OCI-M2 (cell line): ENCODE data around the gene ANGPTL2.
"Not testable (repeated sequence)": the region's sequence is repeated elsewhere in the genome, so short reads cannot be mapped to it uniquely, and the experiment has no call there.

Experiments used
- DNase-seq: peaks from one replicate; lab custom pipeline; 2025; ENCODE audit not compliant: unreplicated experiment; lab: John Stamatoyannopoulos, UW

Gene ANGPTL2

DNA sequence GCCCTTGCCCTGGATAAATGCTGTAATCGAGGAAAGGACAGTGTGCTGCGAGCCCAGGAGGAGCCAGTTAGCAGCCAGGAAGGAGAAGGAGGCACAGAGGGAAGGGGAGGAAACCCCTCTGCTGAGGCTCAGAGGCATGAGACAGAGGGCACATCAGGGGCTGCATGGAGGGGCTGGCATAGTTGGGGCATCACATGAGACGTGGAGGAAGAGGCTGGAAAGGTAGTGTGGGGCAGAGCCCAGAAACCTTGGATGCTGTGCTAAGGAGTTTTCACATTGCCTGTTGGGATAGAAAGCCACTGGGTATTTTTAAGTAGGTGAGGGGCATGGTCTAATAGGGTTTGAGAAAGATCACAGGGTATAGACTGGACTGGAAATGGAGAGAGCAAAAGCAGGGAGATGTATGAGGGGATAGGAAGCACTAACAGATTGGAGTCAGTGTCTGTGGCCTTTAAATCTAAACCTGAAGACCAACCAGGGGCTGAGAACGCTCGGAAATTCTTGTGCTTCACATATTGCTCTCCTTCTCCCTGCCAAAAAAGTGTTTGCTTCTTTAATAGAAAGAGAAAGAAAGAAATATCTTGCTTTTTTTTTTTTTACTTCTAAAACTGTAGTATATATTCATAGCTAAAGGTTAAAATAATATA lies 33.0 kb upstream of the ANGPTL2 start:
- no peak for DNase-seq

DNA sequence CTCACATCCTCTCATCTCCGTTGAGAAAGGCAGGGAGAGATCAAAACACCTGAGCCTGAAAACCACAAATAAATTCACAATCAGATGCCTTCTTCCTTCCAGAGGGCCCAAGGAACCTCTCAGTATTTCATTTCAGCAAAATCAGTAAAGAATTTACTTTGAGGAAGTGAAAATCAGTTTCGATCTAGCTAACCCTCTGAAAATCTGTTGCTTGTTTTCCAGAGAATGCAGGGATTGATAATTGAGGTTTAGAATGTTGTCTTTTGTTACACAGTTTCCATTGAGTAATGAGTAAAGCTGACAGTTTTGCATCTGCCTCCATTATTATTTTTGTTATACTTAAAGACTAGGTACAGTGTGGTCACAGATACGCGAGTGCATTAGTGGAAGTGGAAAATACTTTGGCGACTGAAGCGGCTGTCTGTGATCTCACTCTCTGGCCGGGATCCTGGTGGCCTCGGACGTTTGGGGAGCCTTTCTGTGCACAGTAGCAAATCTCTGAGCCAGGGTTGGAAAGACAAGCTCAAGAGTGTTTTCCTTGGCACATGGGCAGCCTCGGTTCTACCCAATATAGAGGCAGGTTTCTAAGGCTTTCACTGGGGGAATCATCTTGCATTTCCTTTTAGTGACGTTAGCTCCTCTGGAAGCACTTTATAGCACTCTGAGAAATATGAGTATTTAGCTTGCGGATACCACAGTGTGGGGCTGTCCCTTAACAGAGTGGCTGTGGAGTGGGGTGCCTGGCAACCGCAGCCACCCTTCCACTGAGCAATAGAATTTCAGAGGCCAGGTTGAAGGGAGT lies 32.2 kb upstream of the ANGPTL2 start:
- DNase-seq, result no peak

DNA sequence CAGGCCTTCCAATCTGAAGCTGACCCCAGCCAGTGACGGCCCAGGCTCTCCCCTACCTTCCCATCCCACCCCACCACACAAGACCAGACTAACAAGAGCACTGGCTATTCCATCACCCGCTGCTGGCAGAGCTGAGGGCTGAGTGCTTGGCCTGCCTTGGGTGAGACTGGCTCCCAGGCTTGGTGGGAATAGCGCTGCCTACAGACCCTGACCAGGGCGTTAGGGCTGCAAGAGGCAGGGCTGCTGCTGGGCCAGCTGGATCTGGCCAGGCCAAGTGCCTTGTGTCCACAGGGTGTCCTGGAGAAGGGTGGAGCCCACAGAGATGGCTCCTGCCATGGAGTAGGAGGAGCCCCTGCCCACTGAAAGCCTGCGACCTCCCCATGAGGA lies 31.6 kb upstream of the ANGPTL2 start:
- DNase-seq, result no peak

DNA sequence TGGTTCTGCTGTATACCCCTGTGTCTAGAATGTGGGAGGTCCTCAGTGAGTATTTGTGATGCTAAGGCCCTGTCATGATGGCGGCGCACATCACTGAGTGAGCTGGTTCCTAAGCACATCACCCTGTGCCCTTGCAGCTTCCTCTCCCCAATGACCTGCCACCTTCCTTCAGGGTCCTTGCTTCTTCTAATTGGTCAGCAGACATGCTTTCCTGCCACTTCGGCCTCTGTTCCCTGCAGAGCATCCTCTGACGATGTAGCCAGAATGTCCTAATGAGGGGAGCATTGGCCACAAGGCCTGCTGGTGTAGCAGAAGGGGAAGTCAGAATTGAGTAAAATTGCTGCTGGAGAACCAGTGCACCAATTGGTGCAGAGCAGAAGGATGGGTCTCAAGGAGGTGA lies 31.1 kb upstream of the ANGPTL2 start:
- DNase-seq, result no peak

GRCh38 chr9:127149463-127150390 lies 27.3 kb upstream of the ANGPTL2 start:
- DNase-seq, result no peak

DNA sequence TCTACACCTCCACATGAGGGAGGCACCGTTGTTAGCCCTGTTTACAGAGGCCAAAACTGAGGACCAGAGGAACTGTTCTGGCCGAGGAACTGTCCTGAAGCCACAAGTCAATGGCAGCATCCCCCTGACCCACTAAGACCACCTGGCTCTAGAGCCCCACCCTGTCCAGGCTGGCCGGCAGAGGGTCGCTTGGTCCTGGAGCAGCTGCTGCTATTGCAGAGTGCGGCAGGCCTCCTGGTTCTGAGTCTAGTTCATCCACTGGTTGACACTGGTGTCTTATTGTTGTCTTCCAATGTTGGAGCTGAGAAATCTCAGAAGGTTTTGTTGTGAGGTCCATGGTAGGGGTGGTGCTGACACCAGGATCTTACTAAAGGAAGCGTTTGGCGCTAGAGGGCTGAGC lies 26.6 kb upstream of the ANGPTL2 start:
- no peak for DNase-seq

DNA sequence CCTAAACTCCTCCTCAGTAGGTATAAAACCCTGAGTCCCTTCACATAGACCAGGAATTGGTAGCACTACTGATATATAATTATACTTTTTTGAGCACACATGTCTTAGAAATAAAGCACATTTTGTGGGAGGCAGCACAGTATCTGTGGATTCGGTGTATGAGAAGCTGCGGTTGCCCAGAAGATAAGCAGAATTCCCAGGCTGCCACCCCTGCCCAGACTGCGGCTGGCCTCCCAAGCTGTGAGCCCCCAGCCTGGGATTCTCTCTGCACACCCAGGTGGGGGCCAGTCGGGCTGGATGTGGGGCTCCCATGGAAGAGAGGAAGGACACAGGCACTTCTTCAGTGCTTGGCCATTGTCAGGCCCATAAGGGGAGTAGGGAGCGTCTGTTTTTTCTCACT lies 25.6 kb upstream of the ANGPTL2 start:
- no peak for DNase-seq

- no peak for DNase-seq
Measured at GRCh38 chr9:127147251-127147650, 24.8 kb upstream of the ANGPTL2 start.

- DNase-seq, result not testable (repeated sequence)
Measured at GRCh38 chr9:127146841-127147240, 24.4 kb upstream of the ANGPTL2 start.

DNA sequence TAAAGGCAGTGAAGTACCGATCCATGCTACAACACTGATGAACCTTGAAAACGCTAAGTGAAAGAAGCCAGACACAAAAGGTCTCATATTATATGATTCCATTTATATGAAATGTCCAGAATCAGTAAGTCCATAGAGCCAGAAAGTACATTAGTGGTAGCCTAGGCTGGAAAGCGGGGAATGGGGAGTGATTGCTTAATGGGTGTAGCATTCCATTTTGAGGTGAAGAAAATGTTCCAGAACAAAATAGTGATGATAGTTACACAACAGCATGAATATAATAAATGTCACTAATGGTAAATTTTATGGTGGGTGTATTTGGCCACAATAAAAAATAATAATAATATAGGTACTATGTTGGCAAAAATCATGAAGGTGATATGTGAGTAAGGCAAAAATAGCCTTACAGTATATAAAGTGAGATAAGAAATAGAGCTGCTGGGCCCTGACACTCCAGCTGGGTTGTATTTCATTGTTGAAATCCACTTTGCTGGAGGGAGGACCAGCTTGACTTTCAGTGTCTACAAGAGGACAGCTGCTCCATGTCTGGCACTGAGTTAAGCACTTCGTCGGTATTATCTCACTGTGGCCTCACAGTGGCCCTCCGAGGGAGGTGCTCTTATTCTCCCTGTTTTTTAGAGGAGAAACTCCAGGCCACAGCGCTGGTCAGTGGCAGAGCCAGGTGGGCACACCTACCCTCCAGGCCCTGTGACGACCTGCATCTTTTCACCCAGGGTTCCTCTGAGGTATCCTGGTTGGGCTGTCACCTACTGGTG lies 22.4 kb upstream of the ANGPTL2 start:
- DNase-seq, result no peak

GRCh38 chr9:127143920-127144465 lies 21.6 kb upstream of the ANGPTL2 start:
- no peak for DNase-seq

DNA sequence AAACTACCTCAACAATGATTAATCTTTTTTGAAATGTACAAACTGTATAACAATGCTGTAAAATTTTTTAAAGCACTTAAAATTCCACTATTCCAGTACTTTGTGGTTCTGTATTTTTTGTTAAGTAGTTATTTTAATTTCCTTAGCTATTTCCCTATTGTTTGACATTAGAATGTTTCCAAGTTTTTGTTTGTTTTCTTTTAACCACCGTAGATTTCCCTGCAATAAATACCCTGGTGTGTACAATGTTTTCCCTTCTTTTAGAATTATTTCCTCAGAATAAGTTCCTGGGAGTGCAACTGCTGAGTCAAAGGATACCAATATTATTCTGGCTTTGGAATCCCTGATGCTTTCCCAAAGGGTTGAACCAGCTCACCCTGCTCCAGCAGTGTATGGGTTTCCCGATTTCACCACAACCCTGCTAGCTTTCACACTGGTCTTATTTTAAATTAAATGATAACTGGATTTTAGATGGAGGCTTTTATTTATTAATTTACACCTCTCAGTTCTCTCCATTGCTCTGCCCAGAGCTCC lies 20.6 kb upstream of the ANGPTL2 start:
- DNase-seq, result no peak

GRCh38 chr9:127142291-127142690 lies 19.9 kb upstream of the ANGPTL2 start:
- no peak for DNase-seq

GRCh38 chr9:127140842-127141675 lies 18.6 kb upstream of the ANGPTL2 start:
- no peak for DNase-seq

GRCh38 chr9:127140181-127140580 lies 17.7 kb upstream of the ANGPTL2 start:
- no peak for DNase-seq

DNA sequence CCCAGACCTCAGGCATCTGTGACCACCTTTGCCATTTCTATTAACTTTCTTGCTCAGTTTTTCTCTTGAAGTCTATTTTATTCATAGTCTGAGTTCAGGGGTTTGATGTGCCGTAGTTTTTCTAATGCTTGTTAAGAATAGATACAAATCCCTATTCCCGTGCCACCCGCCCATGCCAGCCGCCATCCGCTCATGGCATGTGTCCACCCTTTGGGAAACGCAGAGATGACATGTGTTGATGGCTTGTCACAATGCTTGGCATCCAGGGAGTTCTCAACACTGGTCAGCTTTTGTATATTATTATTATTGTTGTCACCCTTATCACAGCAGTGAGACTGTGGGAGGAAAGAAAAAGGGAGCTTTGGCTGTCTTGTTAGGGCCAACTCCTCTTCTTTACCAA lies 17.3 kb upstream of the ANGPTL2 start:
- no peak for DNase-seq

- no peak for DNase-seq
Measured at GRCh38 chr9:127139071-127139731, 16.8 kb upstream of the ANGPTL2 start.

DNA sequence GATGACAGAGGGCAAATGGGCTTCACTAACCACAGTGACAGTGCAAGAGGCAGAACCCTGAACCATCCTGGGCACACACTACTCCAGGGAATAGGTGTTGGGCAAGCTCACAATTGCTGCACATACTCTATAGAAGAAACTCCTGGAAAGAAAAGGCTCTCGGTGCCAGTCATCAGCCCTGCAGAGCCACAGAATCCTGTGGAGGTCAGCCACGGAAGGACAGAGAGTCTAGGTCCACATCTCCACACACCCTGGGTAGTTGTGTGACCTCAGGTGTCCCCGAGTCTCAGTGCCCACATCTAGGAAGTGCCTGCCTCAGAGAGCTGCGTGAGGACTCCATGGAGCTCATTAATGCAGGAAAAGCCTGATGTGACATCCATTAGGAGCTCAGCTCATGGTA lies 16.0 kb upstream of the ANGPTL2 start:
- DNase-seq, result no peak
